Vagina (tissue), 2 donors: Measurements from ENCODE around the gene TIAM2. TPM values are rescaled to one million over a fixed set of nuclear protein-coding genes. Genes with fewer than 3 reads are reported as not detected.
"Not testable (repeated sequence)": the region's sequence is repeated elsewhere in the genome, so short reads cannot be mapped to it uniquely, and the experiment has no call there.

ENCODE experiments used
- DNase-seq, 2 donors: peaks; one replicate each; pipeline ENCODE4 v3.0.0-alpha.2; 2017; ENCODE audit errors: extremely low spot score in 2 of 2
- H3K27ac ChIP-seq: fragments of 200-600 bp; sonication (generic); one replicate; pipeline ENCODE4 v1.5.1; 2019
- H3K27me3 ChIP-seq: fragments of 200-600 bp; sonication (generic); one replicate; pipeline ENCODE4 v1.5.1; 2019
- H3K36me3 ChIP-seq, 2 donors: fragments of 200-600 bp; sonication (generic); one replicate each; pipeline ENCODE4 v1.5.1; 2017 to 2019
- H3K4me1 ChIP-seq: fragments of 200-600 bp; sonication (generic); one replicate; pipeline ENCODE4 v1.5.1; 2019
- H3K4me3 ChIP-seq, 2 donors: fragments of 200-600 bp; sonication (generic); 1 replicate in 1 of 2; 2 replicates in 1 of 2; pipeline ENCODE4 v1.5.1; 2016 to 2019
- H3K9me3 ChIP-seq: fragments of 200-600 bp; sonication (generic); one replicate; pipeline ENCODE4 v1.5.1; 2019
- POLR2A ChIP-seq, 2 donors: fragments of 450-650 bp; IDR thresholded peaks; one replicate each; pipeline ENCODE4 v1.6.1; 2017; ENCODE audit warnings: antibody characterized with exemption in 2 of 2, mild to moderate bottlenecking in 2 of 2, moderate library complexity in 2 of 2
- POLR2AphosphoS5 ChIP-seq, 2 donors: sonication (generic); formaldehyde crosslinking; IDR thresholded peaks; one replicate each; pipeline ENCODE4 v1.9.0; 2017; ENCODE audit warnings: antibody characterized with exemption in 2 of 2, mild to moderate bottlenecking in 2 of 2, low read depth in 1 of 2; ENCODE audit not compliant: insufficient read depth in 1 of 2
- intact Hi-C: fragments of 100-400 bp; cut with DNase I; formaldehyde crosslinking; loops from one replicate; pipeline ENCODE4 v1.15.1; 2023
- total RNA-seq: library from RNA; depleted of rRNA; stranded (reverse); fragments of >200 nt; gene quantifications from one replicate; pipeline ENCODE4 v1.2.3, GENCODE V29; 2016
- TF ChIP-seq, protein P1 (sequence below), 3 experiments: fragments of 450-650 bp in 2 of 3; fragments of 200-600 bp in 1 of 3; sonication (generic) in 1 of 3; IDR thresholded peaks; one replicate each; pipeline ENCODE4 v1.5.1; 2017 to 2019; ENCODE audit warnings: antibody characterized with exemption in 3 of 3, mild to moderate bottlenecking in 2 of 3, moderate library complexity in 2 of 3

TIAM2 gene
- total RNA-seq, 1 donor from 2014 or later, result 11.5 TPM

DNA sequence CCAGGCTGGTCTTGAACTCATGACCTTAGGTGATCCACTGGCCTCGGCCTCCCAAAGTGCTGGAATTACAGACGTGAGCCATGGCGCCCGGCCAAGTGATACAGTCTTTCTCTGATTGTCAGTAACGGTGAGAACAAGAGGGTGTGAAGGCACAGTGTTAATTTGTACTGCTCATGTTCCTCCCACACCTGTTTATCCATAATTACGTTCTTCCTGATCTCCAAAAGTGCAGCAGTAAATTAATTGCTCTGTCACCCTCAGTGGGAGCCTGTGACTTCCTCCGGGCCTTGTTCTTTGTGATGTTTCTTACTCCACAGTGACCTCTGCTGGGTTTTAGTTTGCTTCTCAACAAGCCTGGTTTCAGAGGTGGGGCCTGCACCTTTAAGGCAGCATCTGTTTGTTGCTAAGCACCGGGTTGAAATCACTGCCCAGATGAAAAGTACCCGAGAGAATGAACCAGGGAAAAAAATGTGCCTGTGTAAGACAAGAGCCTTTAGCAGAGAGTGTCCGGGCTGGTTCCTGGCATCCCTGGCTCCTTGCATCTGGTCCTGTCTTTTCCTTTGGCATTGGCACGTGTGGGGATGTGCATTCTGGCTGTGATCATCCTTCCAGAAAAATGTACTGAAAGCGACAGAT lies 179.6 kb downstream of the TIAM2 start:
- peaks cover 15% of the 10 kb centered on the region for H3K4me1 ChIP-seq
- no peak for DNase-seq
- no peak overlapping the region for H3K4me3 ChIP-seq
- H3K36me3 ChIP-seq, result no peaks in the 10 kb centered on the region
- H3K27ac ChIP-seq, result no peak overlapping the region
- intact Hi-C loops, result loop anchor here (5.0 kb wide), 1 partner anchor 73 kb away; no protein-coding TSS in a partner anchor
- no peaks in the 10 kb centered on the region for H3K9me3 ChIP-seq
- no peak for TF ChIP-seq POLR2AphosphoS5 (IDR thresholded peaks at IDR 0.05; ENCODE audit: insufficient read depth in 1 of 2, low read depth in 1 of 2)
- TF ChIP-seq, protein P1, sequence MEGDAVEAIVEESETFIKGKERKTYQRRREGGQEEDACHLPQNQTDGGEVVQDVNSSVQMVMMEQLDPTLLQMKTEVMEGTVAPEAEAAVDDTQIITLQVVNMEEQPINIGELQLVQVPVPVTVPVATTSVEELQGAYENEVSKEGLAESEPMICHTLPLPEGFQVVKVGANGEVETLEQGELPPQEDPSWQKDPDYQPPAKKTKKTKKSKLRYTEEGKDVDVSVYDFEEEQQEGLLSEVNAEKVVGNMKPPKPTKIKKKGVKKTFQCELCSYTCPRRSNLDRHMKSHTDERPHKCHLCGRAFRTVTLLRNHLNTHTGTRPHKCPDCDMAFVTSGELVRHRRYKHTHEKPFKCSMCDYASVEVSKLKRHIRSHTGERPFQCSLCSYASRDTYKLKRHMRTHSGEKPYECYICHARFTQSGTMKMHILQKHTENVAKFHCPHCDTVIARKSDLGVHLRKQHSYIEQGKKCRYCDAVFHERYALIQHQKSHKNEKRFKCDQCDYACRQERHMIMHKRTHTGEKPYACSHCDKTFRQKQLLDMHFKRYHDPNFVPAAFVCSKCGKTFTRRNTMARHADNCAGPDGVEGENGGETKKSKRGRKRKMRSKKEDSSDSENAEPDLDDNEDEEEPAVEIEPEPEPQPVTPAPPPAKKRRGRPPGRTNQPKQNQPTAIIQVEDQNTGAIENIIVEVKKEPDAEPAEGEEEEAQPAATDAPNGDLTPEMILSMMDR (IDR thresholded peaks at IDR 0.05), result peak; percentile 12 to 62 (median 49)
- no peak for TF ChIP-seq POLR2A (IDR thresholded peaks at IDR 0.05)
- H3K27me3 ChIP-seq, result no peaks in the 10 kb centered on the region

DNA sequence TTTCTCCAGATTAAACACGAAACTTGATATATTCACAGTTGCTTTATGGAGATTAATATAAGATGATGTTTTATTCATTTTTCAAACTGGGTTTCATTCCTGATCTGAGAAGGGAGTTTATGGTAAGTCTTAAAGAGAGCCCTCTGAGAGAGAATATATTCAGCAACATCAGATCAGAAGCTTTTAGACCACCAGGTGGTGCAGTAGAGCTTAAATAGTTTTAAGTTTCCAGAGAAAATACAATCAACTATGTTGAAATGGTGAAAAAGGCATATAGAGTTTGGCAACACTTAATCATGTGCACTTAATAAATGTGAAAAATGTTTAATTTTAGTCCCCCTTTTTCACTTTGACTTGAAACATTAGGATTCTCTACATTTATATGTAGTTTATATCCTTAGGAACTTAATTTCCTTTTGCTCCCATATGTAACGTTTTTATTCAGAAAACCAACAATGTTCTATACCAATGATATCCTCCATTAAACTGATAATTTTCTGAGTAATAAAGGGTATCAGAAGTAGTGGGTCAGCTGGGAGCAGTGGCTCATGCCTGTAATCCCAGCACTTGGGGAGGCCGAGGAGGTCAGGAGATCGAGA lies 182.3 kb downstream of the TIAM2 start:
- Histone ChIP-seq H3K4me1 (no peaks in the 10 kb centered on the region), H3K9me3 (no peaks in the 10 kb centered on the region), H3K4me3 (no peak overlapping the region), H3K27me3 (no peaks in the 10 kb centered on the region), H3K27ac (no peak overlapping the region), H3K36me3 (no peaks in the 10 kb centered on the region)
- TF ChIP-seq POLR2A (IDR thresholded peaks at IDR 0.05) (no peak), POLR2AphosphoS5 (IDR thresholded peaks at IDR 0.05; ENCODE audit: insufficient read depth in 1 of 2, low read depth in 1 of 2) (no peak)
- TF ChIP-seq, protein P1 (IDR thresholded peaks at IDR 0.05), result peak; percentile 62 to 74 (median 73)
- intact Hi-C loops, result loop anchor here (5.0 kb wide), 1 partner anchor 70 kb away; no protein-coding TSS in a partner anchor
- DNase-seq, result no peak

DNA sequence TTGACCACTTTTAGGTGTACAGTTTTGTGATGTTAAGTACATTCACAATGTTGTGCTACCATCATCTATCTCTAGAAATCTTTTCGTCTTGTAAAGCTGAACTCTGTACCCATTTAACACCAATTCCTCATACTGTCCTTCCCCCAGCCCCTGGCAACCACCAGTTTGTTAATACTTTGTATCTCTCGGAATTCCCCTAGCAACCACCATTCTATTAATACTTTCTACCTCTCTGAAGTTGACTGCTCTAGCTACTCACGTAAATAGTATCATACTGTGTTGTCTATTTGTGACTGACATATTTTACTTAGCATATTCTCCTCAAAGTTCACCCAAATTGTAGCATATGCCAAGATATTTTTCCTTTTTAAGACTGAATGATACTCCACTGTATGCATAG lies 186.4 kb downstream of the TIAM2 start:
- Histone ChIP-seq H3K9me3 (no peaks in the 10 kb centered on the region), H3K27ac (no peak overlapping the region), H3K36me3 (no peaks in the 10 kb centered on the region), H3K27me3 (no peaks in the 10 kb centered on the region), H3K4me3 (no peak overlapping the region), H3K4me1 (peaks cover 12% of the 10 kb centered on the region)
- no peak for DNase-seq
- intact Hi-C loops, result loop anchor here (5.0 to 10.0 kb wide), 2 partner anchors 247 to 1194 kb away; no protein-coding TSS in a partner anchor
- TF ChIP-seq, protein P1 (IDR thresholded peaks at IDR 0.05), result no peak

DNA sequence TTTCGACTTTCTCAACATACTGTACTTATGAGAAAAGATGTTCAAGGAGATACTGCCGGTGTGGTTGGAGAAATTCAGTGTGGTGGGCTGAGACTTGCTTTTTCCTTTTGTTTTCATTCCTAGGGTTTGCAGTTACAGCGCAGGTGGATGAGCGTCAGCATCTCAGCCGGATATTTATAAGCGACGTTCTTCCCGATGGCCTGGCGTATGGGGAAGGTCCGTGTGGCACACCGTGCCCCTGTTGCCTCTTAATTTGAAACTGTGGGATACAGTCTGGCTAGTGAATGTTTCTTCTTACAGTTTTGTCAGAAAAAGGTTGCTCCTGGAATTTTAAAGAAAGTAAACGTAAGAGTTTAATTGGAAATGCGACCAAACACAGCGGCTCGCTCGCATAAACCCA lies 187.0 kb downstream of the TIAM2 start:
- Histone ChIP-seq H3K4me1 (peaks cover 12% of the 10 kb centered on the region), H3K4me3 (no peak overlapping the region), H3K27me3 (no peaks in the 10 kb centered on the region), H3K9me3 (no peaks in the 10 kb centered on the region), H3K27ac (no peak overlapping the region), H3K36me3 (no peaks in the 10 kb centered on the region)
- no peak for DNase-seq
- no peak for TF ChIP-seq POLR2A (IDR thresholded peaks at IDR 0.05)
- TF ChIP-seq, protein P1 (IDR thresholded peaks at IDR 0.05), result no peak
- no peak for TF ChIP-seq POLR2AphosphoS5 (IDR thresholded peaks at IDR 0.05; ENCODE audit: insufficient read depth in 1 of 2, low read depth in 1 of 2)
- intact Hi-C loops, result loop anchor here (5.0 to 10.0 kb wide), 2 partner anchors 247 to 1195 kb away; no protein-coding TSS in a partner anchor

DNA sequence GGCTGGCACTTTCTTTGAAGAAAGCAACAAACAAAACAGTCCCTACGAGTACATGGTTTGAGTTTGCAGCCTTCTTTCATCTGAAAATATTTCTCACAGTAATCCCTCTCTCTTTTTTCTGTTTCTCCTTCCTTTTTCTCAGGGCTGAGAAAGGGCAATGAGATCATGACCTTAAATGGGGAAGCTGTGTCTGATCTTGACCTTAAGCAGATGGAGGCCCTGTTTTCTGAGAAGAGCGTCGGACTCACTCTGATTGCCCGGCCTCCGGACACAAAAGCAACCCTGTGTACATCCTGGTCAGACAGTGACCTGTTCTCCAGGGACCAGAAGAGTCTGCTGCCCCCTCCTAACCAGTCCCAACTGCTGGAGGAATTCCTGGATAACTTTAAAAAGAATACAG lies 188.0 kb downstream of the TIAM2 start:
- no peaks in the 10 kb centered on the region for H3K9me3 ChIP-seq
- H3K27me3 ChIP-seq, result no peaks in the 10 kb centered on the region
- no peak overlapping the region for H3K27ac ChIP-seq
- TF ChIP-seq POLR2AphosphoS5 (IDR thresholded peaks at IDR 0.05; ENCODE audit: insufficient read depth in 1 of 2, low read depth in 1 of 2) (no peak), POLR2A (IDR thresholded peaks at IDR 0.05) (no peak)
- TF ChIP-seq, protein P1 (IDR thresholded peaks at IDR 0.05), result no peak
- H3K36me3 ChIP-seq, result no peaks in the 10 kb centered on the region
- peaks cover 16% of the 10 kb centered on the region for H3K4me1 ChIP-seq
- no peak for DNase-seq
- intact Hi-C loops, result loop anchor here (5.0 to 10.0 kb wide), 2 partner anchors 248 to 1196 kb away; no protein-coding TSS in a partner anchor
- H3K4me3 ChIP-seq, result no peak overlapping the region

DNA sequence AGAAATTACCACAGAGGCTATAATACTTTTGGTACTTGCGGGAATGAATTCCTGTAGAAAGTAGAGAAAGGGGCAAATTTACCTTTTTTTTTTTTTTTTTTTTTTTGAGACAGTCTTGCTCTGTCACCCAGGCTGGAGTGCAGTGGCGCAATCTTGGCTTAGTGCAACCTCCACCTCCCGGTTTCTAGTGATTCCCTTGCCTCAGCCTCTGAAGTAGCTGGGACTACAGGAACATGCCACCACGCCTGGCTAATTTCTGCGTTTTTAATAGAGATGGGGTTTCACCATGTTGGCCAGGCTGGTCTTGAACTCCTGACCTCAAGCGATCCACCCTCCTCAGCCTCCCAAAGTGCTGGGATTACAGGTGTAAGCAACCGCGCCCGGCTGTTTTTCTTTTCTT lies 189.9 kb downstream of the TIAM2 start:
- not testable (repeated sequence) for H3K27ac ChIP-seq, H3K27me3 ChIP-seq, H3K4me3 ChIP-seq, DNase-seq, H3K36me3 ChIP-seq, H3K9me3 ChIP-seq
- intact Hi-C loops, result loop anchor here (10.0 kb wide), 1 partner anchor 250 kb away; no protein-coding TSS in a partner anchor
- peaks cover 33% of the 10 kb centered on the region for H3K4me1 ChIP-seq
